Smooth muscle cell of the brain vasculature (primary cell): ENCODE measurements around the gene ABRACL.

Experiments used
- DNase-seq: peaks from one replicate; pipeline ENCODE4 v3.0.0-alpha.2; 2012; ENCODE audit warnings: low read depth, low spot score

The ABRACL gene

GRCh38 chr6:139054001-139054400 lies 25.5 kb downstream of the ABRACL start:
- no peak for DNase-seq

GRCh38 chr6:139055709-139056108 lies 27.2 kb downstream of the ABRACL start:
- no peak for DNase-seq

- no peak for DNase-seq
Measured at GRCh38 chr6:139058029-139058428, 29.5 kb downstream of the ABRACL start.

- no peak for DNase-seq
Measured at GRCh38 chr6:139060332-139060731, 31.8 kb downstream of the ABRACL start.

GRCh38 chr6:139062932-139063646 lies 34.5 kb downstream of the ABRACL start:
- DNase-seq = no peak

- no peak for DNase-seq
Measured at GRCh38 chr6:139064981-139065665, 36.6 kb downstream of the ABRACL start.

GRCh38 chr6:139066080-139066479 lies 37.5 kb downstream of the ABRACL start:
- DNase-seq = no peak

GRCh38 chr6:139068846-139069245 lies 40.3 kb downstream of the ABRACL start:
- no peak for DNase-seq

GRCh38 chr6:139073118-139073517 lies 44.6 kb downstream of the ABRACL start:
- no peak for DNase-seq

GRCh38 chr6:139079018-139079417 lies 50.5 kb downstream of the ABRACL start:
- DNase-seq = no peak

GRCh38 chr6:139080255-139080920 lies 51.8 kb downstream of the ABRACL start:
- DNase-seq = no peak

- no peak for DNase-seq
Measured at GRCh38 chr6:139081471-139081870, 52.9 kb downstream of the ABRACL start.

GRCh38 chr6:139082370-139082769 lies 53.8 kb downstream of the ABRACL start:
- no peak for DNase-seq

GRCh38 chr6:139091826-139092225 lies 63.3 kb downstream of the ABRACL start:
- DNase-seq = no peak
